Right kidney (tissue), 9 donors: ENCODE data around the gene HLA-F.

Experiments used
- DNase-seq: peaks from one replicate; pipeline ENCODE4 v3.0.0-alpha.2; 2016
- long read RNA-seq, 8 donors: transcript quantifications; one replicate each; lab custom pipeline, GENCODE V29; 2026

The HLA-F gene
- long read RNA-seq, donor 1, partial matches to known transcripts = 0 of 1 reads
- long read RNA-seq, donor 1, other reads (novel, unspliced or antisense) = 0 of 1 reads
- long read RNA-seq, donor 2 = 0 reads
- long read RNA-seq, donor 3, partial matches to known transcripts = 0 of 1 reads
- long read RNA-seq, donor 3, other reads (novel, unspliced or antisense) = 0 of 1 reads
- long read RNA-seq, donor 4 = 0 reads
- long read RNA-seq, donor 5 = 0 reads
- long read RNA-seq, donor 6 = 0 reads
- long read RNA-seq, donor 7 = 0 reads
- long read RNA-seq, donor 8, partial matches to known transcripts = 0 of 1 reads
- long read RNA-seq, donor 8, other reads (novel, unspliced or antisense) = 0 of 1 reads

DNA sequence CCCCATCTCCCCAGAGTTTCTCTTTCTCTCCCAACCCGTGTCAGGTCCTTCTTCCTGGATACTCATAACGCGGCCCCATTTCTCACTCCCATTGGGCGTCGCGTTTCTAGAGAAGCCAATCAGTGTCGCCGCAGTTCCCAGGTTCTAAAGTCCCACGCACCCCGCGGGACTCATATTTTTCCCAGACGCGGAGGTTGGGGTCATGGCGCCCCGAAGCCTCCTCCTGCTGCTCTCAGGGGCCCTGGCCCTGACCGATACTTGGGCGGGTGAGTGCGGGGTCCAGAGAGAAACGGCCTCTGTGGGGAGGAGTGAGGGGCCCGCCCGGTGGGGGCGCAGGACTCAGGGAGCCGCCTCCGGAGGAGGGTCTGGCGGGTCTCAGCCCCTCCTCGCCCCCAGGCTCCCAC lies at the start of gene HLA-F:
Gene HLA-F (plus strand): TSS at position 173 of the 404 bp plus-strand sequence. CDS start 30 bp downstream, at position 203.
- DNase-seq = peak; percentile 58

DNA sequence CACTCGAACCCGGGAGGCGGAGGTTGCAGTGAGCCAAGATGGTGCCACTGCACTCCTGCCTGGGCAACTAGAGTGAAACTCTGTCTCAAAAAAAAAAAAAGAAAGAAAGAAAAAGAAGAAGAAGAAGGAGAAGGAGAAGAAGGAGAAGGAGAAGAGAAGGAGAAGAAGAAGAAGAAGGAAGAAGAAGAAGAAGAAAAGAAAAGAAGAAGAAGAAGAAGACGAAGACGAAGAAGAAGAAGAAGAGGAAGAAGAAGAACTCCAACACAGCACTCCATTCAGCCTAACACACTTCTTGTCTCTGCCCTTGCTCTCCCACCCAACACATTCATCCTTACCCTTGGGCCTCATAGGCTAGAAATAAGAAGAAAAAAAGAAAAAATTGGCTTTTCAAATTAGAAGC lies 49.2 kb upstream of the HLA-F start:
- DNase-seq = no peak

DNA sequence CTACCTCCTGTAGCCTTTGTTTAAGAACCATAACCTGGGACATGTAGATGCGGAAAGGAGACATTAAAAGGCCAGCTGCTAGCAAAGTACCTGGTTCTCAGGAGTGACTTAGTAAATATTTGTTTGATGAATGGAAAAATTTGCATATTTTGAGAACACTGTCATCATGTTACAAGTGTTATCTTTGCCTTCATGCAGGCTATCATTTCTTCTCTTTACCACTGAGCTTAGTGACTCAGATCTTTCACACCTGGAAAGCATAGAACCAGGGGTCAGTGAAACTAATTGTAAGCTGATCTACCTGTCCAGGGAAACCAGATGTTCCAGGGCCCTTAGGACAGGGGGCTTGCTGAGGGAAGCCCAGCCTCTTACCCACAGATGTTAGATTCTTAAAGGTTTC lies 47.7 kb upstream of the HLA-F start:
- DNase-seq = no peak

DNA sequence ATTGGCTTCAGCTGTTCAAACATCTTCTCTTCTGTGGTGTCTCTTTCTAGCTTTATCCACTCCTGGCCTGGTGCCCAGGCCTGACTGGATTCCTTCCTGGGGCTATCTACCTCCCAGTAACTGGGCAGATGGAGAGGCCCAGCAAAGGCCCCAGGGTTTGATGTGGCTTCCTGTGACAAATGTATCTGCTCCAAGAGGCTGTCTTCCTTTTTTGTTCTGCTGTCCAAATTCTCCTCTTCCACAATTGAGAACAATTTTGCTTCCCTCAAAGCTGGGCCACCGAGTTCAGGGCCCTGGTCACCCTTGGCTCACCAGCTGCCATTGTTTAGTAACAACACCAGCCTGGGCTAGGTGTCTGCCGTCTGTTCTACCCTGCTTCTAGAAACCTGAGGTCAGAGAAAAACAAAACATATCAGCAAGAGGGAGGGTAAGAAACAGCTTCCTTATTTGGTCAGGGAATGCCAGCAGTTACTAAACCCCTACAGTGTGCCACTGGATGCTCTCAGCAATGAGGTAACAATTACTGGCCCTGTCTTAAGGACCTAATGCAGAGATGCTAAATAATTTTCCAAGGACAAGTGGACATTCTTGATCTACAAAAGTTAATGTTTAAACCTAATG lies 46.1 kb upstream of the HLA-F start:
- DNase-seq = no peak

DNA sequence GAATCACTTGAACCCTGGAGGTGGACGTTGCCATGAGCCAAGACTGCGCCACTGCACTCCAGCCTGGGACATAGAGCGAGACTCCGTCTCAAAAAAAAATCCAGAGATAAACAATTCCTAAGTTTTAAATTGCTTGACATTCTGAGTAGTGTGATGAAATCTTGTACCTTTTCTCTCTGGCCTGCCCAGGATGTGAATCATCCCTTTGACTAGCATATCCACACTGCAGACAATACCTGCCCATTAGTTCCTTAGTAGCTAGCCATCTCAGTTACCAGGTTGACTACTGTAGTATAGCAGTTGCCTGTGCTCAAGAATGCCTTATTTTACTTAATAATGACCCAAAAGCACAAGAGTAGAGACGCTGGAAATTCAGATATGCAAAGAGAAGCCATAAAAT lies 45.1 kb upstream of the HLA-F start:
- DNase-seq = no peak

DNA sequence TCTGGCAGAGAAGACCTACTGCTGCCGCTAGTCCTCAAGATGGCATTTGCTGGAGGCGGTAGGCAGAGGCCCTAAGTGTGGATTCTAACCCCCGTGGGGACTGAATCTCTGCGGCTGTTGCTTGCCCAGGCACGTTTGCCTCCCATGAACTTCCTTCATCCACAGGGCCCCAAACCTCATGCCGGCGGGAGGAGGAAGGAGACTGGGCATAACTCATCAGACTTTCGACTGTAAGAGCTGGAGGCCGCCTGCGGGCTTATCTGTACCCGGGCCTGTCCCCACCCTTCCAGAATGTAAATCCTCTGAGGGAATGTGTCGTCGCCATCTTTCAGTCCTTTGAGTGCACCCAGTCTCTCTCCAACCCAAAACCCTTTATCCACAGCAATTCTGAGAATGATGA lies 43.3 kb upstream of the HLA-F start:
- DNase-seq = no peak

DNA sequence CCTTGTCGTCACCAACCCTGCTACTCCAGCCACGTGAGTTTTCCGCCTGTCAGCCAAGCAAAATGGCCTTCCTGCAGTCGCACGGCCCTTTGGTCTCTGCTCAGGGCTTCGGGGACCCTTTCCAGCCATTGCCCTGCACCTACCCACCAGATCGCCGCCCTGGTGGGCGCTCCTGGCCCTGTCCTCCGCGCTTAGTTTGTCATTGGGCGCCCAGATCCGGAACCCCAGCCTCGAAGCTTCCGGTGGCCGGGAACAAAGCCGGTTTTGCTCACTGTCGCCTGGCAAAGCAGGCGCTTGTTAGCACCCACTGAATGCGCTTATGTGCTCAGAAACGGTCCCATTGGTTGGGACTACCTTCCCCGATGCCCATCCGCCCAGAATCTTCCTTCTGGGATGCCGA lies 42.8 kb upstream of the HLA-F start:
- no peak for DNase-seq

DNA sequence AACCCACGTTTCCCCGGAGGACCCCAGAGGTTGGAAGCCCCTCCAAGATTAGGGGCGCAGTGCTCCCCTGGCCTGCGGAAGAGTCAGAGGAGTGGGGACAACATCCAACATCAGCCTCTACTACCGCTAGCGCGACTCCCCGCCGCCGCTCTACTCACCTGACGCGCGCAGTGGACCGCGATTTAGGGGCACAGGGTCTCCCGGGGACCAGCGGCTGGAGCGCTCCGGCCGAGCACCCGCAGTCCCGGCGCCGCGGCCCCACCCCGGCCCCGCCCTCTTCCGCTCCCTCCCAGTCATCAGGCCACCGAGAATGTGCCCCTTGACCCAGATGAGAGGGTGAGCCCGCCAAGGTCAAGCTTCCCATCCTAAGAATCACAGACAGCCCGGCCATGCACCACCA lies 42.3 kb upstream of the HLA-F start, which contains the start of gene ZFP57:
Gene ZFP57 (minus strand): TSS at position 249 of the 400 bp plus-strand sequence. CDS start 4,149 bp downstream, outside the sequence.
- DNase-seq = no peak

DNA sequence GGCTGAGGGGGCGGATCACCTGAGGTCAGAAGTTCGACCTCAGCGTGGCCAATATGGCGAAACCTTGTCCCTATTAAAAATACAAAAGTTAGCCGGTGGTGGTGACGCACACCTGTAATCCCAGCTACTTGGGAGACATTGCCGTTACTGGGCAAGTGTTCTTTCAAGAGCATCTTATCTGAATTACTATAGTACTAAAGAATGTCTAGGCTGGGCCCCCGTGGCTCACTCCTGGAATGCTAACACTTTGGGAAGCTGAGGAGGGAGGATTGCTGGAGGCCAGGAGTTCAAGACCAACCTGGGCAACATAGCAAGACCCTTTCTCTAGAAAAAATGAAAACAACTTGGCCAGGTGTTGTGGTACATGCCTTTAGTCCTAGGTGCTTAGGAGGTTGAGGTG lies 41.4 kb upstream of the HLA-F start:
- DNase-seq = no peak

DNA sequence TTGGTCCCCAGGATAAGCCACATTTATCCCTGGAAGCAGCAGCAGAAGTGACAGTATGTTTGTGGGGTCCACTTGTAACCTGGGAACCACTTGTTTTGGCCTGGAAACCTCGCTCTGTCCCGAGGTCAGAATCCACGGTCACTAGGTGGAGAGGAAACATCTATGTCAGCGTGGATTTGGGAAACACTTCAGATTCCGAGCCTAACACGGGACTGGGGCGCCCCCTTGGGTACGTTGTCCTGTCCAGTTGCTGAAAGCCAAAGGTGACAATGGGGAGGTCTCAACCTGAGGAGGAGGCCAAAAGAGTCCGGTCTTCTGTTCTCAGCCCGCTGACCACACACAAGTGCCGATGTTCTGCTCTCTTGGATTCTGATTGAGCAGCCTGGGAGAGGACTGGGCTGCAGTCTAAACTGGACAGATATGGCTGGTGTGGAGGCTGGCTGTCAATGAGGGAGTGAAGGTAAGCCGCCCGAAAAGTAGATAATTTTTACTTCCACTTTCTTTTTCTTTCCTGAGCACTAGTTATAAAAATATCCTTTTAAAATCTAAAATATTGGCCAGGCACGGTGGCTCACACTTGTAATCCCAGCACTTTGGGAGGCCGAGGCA lies 37.4 kb upstream of the HLA-F start:
- no peak for DNase-seq

DNA sequence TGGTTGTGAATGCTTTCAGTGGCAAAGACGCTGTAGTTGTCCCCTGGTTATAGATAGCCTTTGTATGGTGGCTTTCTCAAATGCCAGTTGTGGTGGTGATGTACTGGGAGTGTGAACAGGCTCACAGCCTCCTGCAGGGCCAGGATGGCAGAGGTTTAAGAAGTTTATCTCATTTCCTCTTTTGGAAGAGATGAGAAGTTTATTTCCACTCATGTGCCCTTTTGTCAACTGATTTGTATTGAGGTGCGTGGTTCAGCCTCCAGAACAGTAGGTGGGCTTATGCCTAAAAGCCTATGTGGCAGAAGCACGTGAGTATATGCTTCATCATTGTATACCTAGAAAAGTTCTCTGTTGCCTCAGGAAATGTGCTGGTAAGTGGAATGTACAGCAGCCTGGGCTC lies 28.6 kb upstream of the HLA-F start:
- DNase-seq = no peak

DNA sequence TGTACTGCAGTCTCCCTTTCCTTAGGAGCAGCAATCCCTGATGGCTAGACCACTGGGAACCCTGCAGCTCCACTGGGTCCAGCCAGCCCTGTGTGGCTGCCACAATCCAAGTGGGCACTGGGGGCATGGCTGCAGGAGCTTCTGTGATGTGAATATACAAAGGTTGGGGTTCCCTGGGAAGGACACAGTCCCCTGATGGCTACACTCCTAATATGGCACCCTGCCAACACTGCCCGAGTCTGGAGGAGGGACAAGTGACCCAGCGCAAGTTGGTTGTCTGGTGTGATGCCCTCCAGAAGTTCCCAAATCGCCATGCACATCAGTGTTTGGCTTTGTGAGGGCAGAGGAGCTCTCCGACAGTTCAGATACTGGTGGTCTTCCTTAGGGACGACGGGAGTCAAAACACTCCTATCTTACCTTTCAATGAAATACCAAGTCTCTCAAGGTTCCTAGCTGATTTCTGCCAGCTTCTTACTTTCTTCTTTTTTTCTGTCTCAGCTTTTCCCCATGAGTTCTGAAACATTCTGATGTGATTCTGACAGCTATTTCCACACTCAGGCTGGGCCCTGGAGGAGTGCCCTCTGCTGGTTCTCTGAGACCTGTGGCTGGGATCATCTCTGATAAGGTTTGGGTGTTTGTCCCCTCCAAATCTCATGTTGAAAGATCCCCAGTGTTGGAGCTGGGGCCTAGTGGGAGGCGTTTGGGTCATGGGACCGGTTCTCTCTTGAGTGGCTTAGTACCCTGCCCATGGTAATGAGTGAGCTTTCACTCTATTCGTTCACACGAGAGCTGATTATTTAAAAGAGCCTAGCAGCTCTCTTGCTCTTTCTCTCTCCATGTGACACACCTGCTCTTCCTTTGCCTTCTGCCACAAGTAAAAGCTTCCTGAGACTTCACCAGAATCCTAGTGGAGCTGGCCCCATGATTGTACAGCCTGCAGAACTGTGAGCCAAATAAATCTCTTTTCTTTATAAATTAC lies 26.8 kb upstream of the HLA-F start:
- no peak for DNase-seq

DNA sequence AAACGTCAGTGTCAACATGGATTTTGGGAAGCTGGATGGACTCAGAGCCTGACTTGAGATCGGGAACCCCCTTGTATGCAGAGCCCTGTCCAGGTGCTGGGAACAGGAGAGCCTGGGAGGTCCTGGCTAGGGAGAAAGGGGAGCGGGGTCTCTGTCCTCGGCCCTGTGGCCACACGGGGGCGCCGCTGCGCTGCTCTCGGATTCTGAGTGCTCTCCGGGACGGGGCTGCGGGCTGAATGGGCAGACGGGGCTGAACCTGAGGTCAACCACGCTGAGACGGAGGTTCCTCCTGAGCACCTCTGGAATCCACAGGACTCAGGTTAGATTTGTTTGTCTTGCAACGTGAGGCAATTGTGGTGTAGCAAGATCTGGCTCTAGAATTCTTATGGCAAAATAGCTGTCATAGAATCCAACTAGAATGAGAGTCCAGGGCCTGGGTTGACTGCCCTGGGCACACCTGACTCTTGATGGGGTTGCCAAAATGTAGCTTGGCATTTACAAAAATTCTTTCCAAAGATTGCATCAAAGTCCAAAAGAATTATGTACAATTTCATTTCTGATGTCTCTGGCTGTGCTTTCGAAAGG lies 20.6 kb upstream of the HLA-F start:
- DNase-seq = peak; percentile 17

DNA sequence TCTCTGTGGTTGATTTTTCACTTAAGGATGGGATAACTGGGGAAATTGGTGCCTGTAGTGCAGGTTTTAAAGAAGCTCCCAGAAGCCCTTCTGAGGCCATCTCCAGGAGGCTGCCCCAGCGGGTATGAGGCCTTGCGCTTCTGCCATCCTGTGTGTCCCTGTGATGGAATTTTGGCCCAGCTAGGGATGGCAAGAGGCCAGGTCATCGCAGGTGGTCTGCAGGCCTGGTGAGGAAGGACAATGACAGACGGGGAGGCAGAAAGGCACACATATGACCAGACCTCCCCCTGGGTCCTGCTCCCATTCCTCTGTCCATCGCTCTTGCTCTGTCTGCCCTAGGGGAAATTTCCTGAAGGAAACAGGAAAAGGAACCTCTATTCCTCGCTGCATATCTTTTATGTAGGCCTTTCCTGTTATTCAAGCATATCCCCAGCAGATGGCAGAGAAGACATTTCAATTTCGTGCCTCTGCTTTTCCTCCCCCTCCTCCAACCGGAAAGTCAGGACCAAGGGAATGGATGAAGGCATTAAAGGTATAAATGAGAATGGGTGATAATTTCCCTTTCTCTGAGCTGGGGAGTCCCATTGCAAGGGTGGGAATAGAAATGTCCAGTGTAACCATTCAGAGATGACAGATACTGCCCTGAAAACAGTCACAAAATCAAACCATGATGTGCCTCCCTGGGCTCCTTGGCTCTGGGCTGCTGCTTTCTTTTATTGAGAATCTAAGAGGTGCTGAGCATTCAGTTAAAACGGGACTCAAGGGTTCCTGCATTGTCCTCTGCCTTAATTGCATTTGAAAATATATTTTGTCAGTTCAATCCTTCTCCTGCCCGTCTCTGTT lies 17.6 kb upstream of the HLA-F start:
- no peak for DNase-seq

DNA sequence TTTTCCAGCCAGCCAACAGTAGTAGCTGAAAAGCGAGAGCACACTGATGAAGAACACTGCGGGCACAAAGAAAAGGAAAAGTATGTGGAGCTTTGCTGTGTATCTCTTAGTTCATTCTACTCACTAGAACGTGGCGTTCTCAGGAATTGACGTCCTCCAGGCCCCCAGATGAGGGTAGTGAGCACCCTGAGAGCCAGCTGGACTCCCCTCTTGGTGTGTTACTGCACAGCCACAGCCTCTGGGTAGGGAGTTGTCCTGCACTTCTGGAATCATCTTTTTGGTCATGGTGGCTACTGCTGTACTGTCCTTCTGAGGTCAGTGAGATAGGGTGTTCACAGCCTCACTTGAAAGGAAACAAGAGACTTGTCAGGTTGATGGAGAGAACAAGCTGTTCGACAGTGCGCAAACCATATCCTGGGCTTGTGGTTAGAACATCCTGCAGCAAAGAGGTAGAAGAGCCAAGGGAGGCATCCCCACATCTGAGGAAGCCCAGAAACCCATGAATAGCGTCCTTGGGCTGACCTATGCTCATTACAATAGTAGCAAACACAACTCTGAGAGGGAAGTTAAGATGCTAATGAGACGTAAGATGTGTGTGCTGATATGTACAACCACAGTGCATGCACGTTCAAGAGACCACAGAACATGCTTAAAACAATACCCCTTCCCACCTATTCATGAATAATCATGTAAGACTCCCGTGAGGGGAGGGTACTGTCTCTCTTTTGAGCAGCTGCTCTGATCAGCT lies 14.6 kb upstream of the HLA-F start:
- no peak for DNase-seq

DNA sequence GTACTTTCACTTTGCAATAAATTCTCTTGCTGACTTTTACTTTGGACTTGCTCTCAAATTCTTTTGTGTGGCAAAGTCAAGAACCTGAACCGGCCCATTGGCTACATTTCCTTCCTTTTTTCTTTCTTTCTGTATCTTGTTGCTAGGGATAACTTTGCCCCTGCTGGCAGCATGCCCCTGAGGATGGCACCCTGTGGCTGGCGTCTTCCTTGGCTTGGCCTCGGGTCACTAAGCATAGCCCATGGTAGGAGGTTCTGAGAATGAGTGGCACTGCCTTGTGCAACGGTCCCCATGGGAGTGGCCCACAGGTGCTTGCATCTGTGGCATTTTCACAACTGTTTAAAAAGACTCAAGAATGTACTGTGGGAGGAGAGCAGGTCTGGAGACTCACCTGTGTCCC lies 14.0 kb upstream of the HLA-F start:
- no peak for DNase-seq

DNA sequence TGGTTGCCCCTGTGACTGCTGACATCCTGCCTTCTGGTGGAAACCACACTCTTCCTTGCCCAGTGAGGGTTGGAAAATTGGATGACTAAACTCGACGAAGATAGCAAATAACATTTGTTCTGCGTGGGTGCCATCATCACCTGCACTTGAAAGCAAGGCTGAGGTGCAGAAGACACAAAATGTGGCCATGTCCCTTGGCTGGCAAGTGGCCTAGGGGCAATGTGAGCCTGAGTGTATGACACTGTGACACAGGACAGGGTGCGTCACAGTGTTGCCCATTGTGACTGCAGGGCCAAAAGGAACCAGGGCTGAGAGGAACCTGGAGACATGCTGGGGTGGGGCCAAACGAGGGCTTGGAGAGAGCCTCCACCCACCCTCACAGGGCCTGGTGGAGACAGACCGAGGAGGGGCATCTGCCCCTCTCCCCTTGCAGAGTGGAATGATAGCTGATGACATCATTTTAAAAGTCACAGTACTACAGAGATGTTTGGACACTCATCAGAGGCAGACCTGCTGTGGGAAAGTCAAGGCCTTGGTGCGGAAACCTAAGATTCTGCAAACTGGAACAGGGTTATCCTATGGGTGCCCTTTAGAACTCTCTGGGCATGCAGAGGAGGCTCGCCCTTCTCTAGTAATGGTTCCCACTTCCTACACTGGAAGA lies 12.8 kb upstream of the HLA-F start:
- no peak for DNase-seq

DNA sequence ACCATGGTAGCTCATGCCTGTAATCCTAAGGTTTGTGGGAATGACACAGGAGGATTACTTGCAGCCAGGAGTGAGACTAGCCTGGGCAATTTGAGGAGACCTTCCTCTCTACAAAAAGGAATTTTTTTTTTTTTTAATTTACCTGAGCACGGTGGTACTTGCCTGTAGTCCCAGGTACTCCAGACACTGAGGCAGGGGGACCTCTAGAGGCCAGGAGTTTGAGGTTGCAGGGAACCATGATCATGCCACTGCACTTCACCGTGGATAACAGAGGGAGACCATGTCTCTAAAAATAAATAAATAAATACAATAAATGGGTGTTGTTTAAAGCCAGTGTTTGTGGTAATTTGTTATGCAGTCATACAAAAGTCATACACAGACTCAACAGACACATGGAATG lies 2.4 kb upstream of the HLA-F start:
- DNase-seq = no peak

DNA sequence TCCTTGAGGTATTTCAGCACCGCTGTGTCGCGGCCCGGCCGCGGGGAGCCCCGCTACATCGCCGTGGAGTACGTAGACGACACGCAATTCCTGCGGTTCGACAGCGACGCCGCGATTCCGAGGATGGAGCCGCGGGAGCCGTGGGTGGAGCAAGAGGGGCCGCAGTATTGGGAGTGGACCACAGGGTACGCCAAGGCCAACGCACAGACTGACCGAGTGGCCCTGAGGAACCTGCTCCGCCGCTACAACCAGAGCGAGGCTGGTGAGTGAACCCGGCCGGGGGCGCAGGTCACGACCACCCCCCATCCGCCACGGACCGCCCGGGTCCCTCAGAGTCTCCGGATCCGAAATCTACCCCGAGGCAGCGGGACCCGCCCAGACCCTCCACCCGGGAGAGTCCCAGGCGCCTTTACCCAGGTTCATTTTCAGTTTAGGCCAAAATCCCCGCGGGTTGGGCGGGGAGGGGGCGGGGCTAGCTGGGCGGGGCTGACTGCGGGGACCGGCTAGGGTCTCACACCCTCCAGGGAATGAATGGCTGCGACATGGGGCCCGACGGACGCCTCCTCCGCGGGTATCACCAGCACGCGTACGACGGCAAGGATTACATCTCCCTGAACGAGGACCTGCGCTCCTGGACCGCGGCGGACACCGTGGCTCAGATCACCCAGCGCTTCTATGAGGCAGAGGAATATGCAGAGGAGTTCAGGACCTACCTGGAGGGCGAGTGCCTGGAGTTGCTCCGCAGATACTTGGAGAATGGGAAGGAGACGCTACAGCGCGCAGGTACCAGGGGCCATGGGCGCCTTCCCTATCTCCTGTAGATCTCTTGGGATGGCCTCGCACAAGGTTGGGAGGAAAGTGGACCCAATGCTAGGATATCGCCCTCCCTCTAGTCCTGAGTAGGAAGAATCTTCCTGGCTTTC lies 693 bp downstream of the HLA-F start:
- peak; percentile 20 for DNase-seq
